HFFc6 (cell line): ENCODE data around the gene MYF5. TPM values are rescaled to one million over a fixed set of nuclear protein-coding genes. Genes with fewer than 3 reads are reported as not detected.

Source experiments
- DNase-seq: peaks from one replicate; pipeline ENCODE4 v3.0.0-alpha.2; 2018
- H3K27ac Mint-ChIP-seq: 2 replicates; pipeline ENCODE4 v1.8.0; 2020; ENCODE audit warnings: mild to moderate bottlenecking, mixed read lengths
- H3K27me3 Mint-ChIP-seq: 2 replicates; pipeline ENCODE4 v1.8.0; 2021; ENCODE audit warnings: mild to moderate bottlenecking, moderate library complexity, mixed read lengths; ENCODE audit not compliant: insufficient read depth
- H3K36me3 Mint-ChIP-seq: 2 replicates; pipeline ENCODE4 v1.8.0; 2021; ENCODE audit warnings: low read depth, mixed read lengths
- H3K4me1 Mint-ChIP-seq: 2 replicates; pipeline ENCODE4 v1.8.0; 2020; ENCODE audit warnings: low read depth, mixed read lengths
- H3K4me3 Mint-ChIP-seq: 2 replicates; pipeline ENCODE4 v1.8.0; 2020; ENCODE audit warnings: mild to moderate bottlenecking, moderate library complexity, mixed read lengths
- H3K9me3 Mint-ChIP-seq: 2 replicates; pipeline ENCODE4 v1.8.0; 2020; ENCODE audit warnings: mild to moderate bottlenecking, mixed read lengths
- CTCF ChIP-seq: fragments of 200-600 bp; sonication (generic); IDR thresholded peaks from 2 replicates; pipeline ENCODE4 v1.5.0; 2021; ENCODE audit warnings: antibody characterized with exemption, mild to moderate bottlenecking
- total RNA-seq, 6 experiments: library from RNA; stranded (reverse); fragmentation: NEBNext Ultra II Directional; extraction: Animal tissue kit (Norgen Biotek cat#: 25700); gene quantifications; 2 replicates in 1 of 6; 3 replicates in 5 of 6; pipeline ENCODE4 v1.2.3, GENCODE V29; 2021

The MYF5 gene
- total RNA-seq, 6 experiments from 2014 or later: not detected

- Mint-ChIP-seq H3K4me1 (peaks cover 39% of the 10 kb centered on the region), H3K9me3 (no peaks in the 10 kb centered on the region), H3K36me3 (no peaks in the 10 kb centered on the region), H3K27me3 (no peaks in the 10 kb centered on the region; the same call in 1 of the 2 replicates), H3K4me3 (no peak overlapping the region), H3K27ac (no peak overlapping the region)
- DNase-seq: no peak
- no peak for TF ChIP-seq CTCF
Measured at GRCh38 chr12:80700327-80700726, 16.4 kb upstream of the MYF5 start.

GRCh38 chr12:80701388-80701787, 15.3 kb upstream of the MYF5 start:
- H3K27me3 Mint-ChIP-seq: no peaks in the 10 kb centered on the region; the same call in 1 of the 2 replicates
- no peak overlapping the region for H3K27ac Mint-ChIP-seq
- no peak overlapping the region for H3K4me3 Mint-ChIP-seq
- H3K4me1 Mint-ChIP-seq: peaks cover 39% of the 10 kb centered on the region
- no peaks in the 10 kb centered on the region for H3K36me3 Mint-ChIP-seq
- DNase-seq: no peak
- no peak for TF ChIP-seq CTCF
- no peaks in the 10 kb centered on the region for H3K9me3 Mint-ChIP-seq

- peak; percentile 44 for DNase-seq
- Mint-ChIP-seq H3K4me3 (peak overlapping the region; percentile 75), H3K4me1 (peaks cover 36% of the 10 kb centered on the region), H3K9me3 (no peaks in the 10 kb centered on the region), H3K27me3 (no peaks in the 10 kb centered on the region; the same call in 1 of the 2 replicates), H3K36me3 (no peaks in the 10 kb centered on the region), H3K27ac (peak overlapping the region; percentile 65)
- no peak for TF ChIP-seq CTCF
Measured at GRCh38 chr12:80702889-80703805, 13.6 kb upstream of the MYF5 start.

- TF ChIP-seq CTCF: no peak
- no peak for DNase-seq
- peaks cover 9% of the 10 kb centered on the region for H3K36me3 Mint-ChIP-seq
- no peaks in the 10 kb centered on the region for H3K9me3 Mint-ChIP-seq
- no peak overlapping the region for H3K27ac Mint-ChIP-seq
- H3K27me3 Mint-ChIP-seq: no peaks in the 10 kb centered on the region; the same call in 1 of the 2 replicates
- no peak overlapping the region for H3K4me3 Mint-ChIP-seq
- H3K4me1 Mint-ChIP-seq: peaks cover 27% of the 10 kb centered on the region
Measured at GRCh38 chr12:80704420-80704819, 12.3 kb upstream of the MYF5 start.

GRCh38 chr12:80707126-80707829, 9.4 kb upstream of the MYF5 start, which contains the start of gene MYF6:
MYF6 (plus strand) TSS chr12:80707634; CDS start chr12:80707720, 86 bp downstream.
- H3K27ac Mint-ChIP-seq: no peak within 1 kb of the TSS
- H3K4me3 Mint-ChIP-seq: no peak within 1 kb of the TSS
- H3K27me3 Mint-ChIP-seq: no peaks in the 10 kb centered on the region; the same call in 1 of the 2 replicates
- no peak for TF ChIP-seq CTCF
- H3K4me1 Mint-ChIP-seq: peaks cover 18% of the 10 kb centered on the region
- no peak for DNase-seq
- H3K36me3 Mint-ChIP-seq: peaks cover 9% of the 10 kb centered on the region
- no peaks in the 10 kb centered on the region for H3K9me3 Mint-ChIP-seq
